Psoas muscle (tissue), 8 donors: ENCODE measurements around the gene OR51G2. TPM values are rescaled to one million over a fixed set of nuclear protein-coding genes. Genes with fewer than 3 reads are reported as not detected.

ENCODE experiments used
- ATAC-seq, 4 donors: fragments of 200-7000 bp; cut with Tn5 transposase; one replicate each; pipeline ENCODE4 v1.9.1; 2020; ENCODE audit warnings: moderate library complexity in 3 of 4, mild to moderate bottlenecking in 2 of 4
- DNase-seq, 2 donors: peaks; one replicate each; pipeline ENCODE4 v3.0.0-alpha.2; 2020
- H3K27ac ChIP-seq: fragments of 200-600 bp; one replicate; pipeline ENCODE4 v1.8.0; 2022
- H3K27me3 ChIP-seq, 3 donors: fragments of 200-600 bp in 1 of 3; one replicate each; pipeline versions ENCODE4 v1.6.1 to v1.8.0; 2013 to 2022; ENCODE audit warnings: low read length in 2 of 3, mild to moderate bottlenecking in 2 of 3, moderate library complexity in 1 of 3; ENCODE audit not compliant: insufficient read depth in 3 of 3
- H3K36me3 ChIP-seq, 2 donors: fragments of 200-600 bp in 1 of 2; one replicate each; pipeline versions ENCODE4 v1.6.1 to v1.8.0; 2013 to 2022; ENCODE audit warnings: low read depth in 1 of 2, mild to moderate bottlenecking in 1 of 2, moderate library complexity in 1 of 2; ENCODE audit not compliant: insufficient read depth in 1 of 2
- H3K4me1 ChIP-seq: fragments of 200-600 bp; one replicate; pipeline ENCODE4 v1.8.0; 2022
- H3K4me3 ChIP-seq: fragments of 200-600 bp; one replicate; pipeline ENCODE4 v1.8.0; 2022; ENCODE audit warnings: mild to moderate bottlenecking
- H3K9me3 ChIP-seq: fragments of 200-600 bp; one replicate; pipeline ENCODE4 v1.8.0; 2022
- CTCF ChIP-seq: fragments of 200-600 bp; IDR thresholded peaks from one replicate; pipeline ENCODE4 v1.8.0; 2022; ENCODE audit warnings: antibody characterized with exemption
- WGBS, 3 donors: extraction: QIAGEN DNeasy Blood & Tissue Kit; methylation state at CpG; one replicate each; pipeline versions ENCODE4 v1.1.6 to v1.1.7; 2013; 5-methylcytosine and 5-hydroxymethylcytosine counted together
- intact Hi-C, 2 donors: fragments of 100-400 bp; cut with DNase I; formaldehyde crosslinking; loops; one replicate each; pipeline versions ENCODE4 v1.11.0 to v1.14.2; 2022
- polyA plus RNA-seq, 3 donors: library from polyadenylated mRNA; stranded (reverse); fragments of 200-250 nt; gene quantifications; one replicate each; pipeline ENCODE4 v1.2.3, GENCODE V29; 2013
- total RNA-seq, 4 donors: library from RNA; stranded (reverse); fragmentation: NEBNext Ultra II Directional in 2 of 4; extraction: Animal tissue kit (Norgen Biotek cat#: 25700) in 2 of 4; gene quantifications; one replicate each; pipeline versions ENCODE4 v1.2.1 to v1.2.4, GENCODE V29; 2021 to 2023
- donor health status: healthy with polysubstance abuse.
- donor health status: DM: no; HTN: no; CAD: no; lungs with moderate emphysema.
- donor health status: Bipolar disorder and iron deficiency.
- donor health status: healthy.
- donor health status: DM: yes; HTN: yes; CAD: no.
- donor health status: DM: no; HTN: no; CAD: no.
- donor health status: DM: no; HTN: no; CAD: no.
- donor health status: DM: yes; HTN: yes; CAD: no.

Gene OR51G2
- total and polyA plus RNA-seq, 7 donors, result not detected

- TF ChIP-seq CTCF, result no peak
- Histone ChIP-seq H3K9me3 (no peaks in the 10 kb centered on the region), H3K27me3 (no peaks in the 10 kb centered on the region), H3K4me3 (no peak overlapping the region), H3K4me1 (no peaks in the 10 kb centered on the region), H3K27ac (no peak overlapping the region), H3K36me3 (no peaks in the 10 kb centered on the region)
- intact Hi-C loops, result no loop called here
- no peak for ATAC-seq
- no peak for DNase-seq
- 49 to 56% (median 51%) methylated on average over 1 of the region's 1 CpG for WGBS, 3 donors
Observed at GRCh38 chr11:4922304-4922703, 3.2 kb upstream of the OR51G2 start.

GRCh38 chr11:4921796-4922195 lies 2.6 kb upstream of the OR51G2 start:
- intact Hi-C loops, result no loop called here
- Histone ChIP-seq H3K36me3 (no peaks in the 10 kb centered on the region), H3K27ac (no peak overlapping the region), H3K4me1 (no peaks in the 10 kb centered on the region), H3K4me3 (no peak overlapping the region), H3K9me3 (no peaks in the 10 kb centered on the region), H3K27me3 (no peaks in the 10 kb centered on the region)
- no peak for DNase-seq
- no peak for ATAC-seq
- 74 to 85% (median 82%) methylated on average over 1 of the region's 1 CpG for WGBS, 3 donors
- no peak for TF ChIP-seq CTCF

- no peaks in the 10 kb centered on the region for H3K27me3 ChIP-seq
- H3K9me3 ChIP-seq, result no peaks in the 10 kb centered on the region
- no peak overlapping the region for H3K4me3 ChIP-seq
- no peak for TF ChIP-seq CTCF
- H3K4me1 ChIP-seq, result no peaks in the 10 kb centered on the region
- no peak overlapping the region for H3K27ac ChIP-seq
- no peaks in the 10 kb centered on the region for H3K36me3 ChIP-seq
- ATAC-seq (no peak), DNase-seq (no peak)
- intact Hi-C loops, result no loop called here
Observed at GRCh38 chr11:4916581-4916980, 2.6 kb downstream of the OR51G2 start.

GRCh38 chr11:4903484-4903883 lies 15.7 kb downstream of the OR51G2 start, which contains the start of gene OR51A7:
Gene OR51A7 (plus strand): TSS chr11:4903783. CDS start chr11:4907370, 3,587 bp downstream.
- no peak for TF ChIP-seq CTCF
- H3K27ac ChIP-seq, result no peak within 1 kb of the TSS
- no peaks in the 10 kb centered on the region for H3K4me1 ChIP-seq
- H3K27me3 ChIP-seq, result peaks cover 0 to 3% (median 0%) of the 10 kb centered on the region in 3 donors
- H3K36me3 ChIP-seq, result no peaks in the 10 kb centered on the region
- H3K9me3 ChIP-seq, result no peaks in the 10 kb centered on the region
- no peak within 1 kb of the TSS for H3K4me3 ChIP-seq
- intact Hi-C loops, result no loop called here
- DNase-seq (no peak), ATAC-seq (no peak)

- H3K9me3 ChIP-seq, result no peaks in the 10 kb centered on the region
- H3K27me3 ChIP-seq, result no peaks in the 10 kb centered on the region
- H3K27ac ChIP-seq, result no peak overlapping the region
- H3K4me3 ChIP-seq, result no peak overlapping the region
- WGBS, 3 donors, result 83 to 94% (median 91%) methylated on average over 1 of the region's 1 CpG
- no peak for ATAC-seq
- no peak for DNase-seq
- intact Hi-C loops, result no loop called here
- TF ChIP-seq CTCF, result no peak
- H3K4me1 ChIP-seq, result no peaks in the 10 kb centered on the region
- no peaks in the 10 kb centered on the region for H3K36me3 ChIP-seq
Observed at GRCh38 chr11:4891996-4892640, 27.0 kb downstream of the OR51G2 start.
